Endometrial microvascular endothelial cells (primary cell): Measurements from ENCODE around the gene POLL. TPM values are rescaled to one million over a fixed set of nuclear protein-coding genes. Genes with fewer than 3 reads are reported as not detected.
"Not testable (repeated sequence)": the region's sequence is repeated elsewhere in the genome, so short reads cannot be mapped to it uniquely, and the experiment has no call there.

Experiments used
- in situ Hi-C: cut with HindIII; loops from 2 replicates; pipeline ENCODE4 v1.10.0; 2017; ENCODE audit warnings: low sequenced_read_pairs, low pct_unique_long_range_greater_than_20kb; ENCODE audit errors: inconsistent ontology term
- total RNA-seq: library from RNA; depleted of rRNA; stranded (reverse); fragments of >200 nt; gene quantifications from one replicate; pipeline ENCODE4 v1.2.3, GENCODE V29; 2015; ENCODE audit errors: inconsistent ontology term

Gene POLL
- 27.0 TPM for total RNA-seq

DNA sequence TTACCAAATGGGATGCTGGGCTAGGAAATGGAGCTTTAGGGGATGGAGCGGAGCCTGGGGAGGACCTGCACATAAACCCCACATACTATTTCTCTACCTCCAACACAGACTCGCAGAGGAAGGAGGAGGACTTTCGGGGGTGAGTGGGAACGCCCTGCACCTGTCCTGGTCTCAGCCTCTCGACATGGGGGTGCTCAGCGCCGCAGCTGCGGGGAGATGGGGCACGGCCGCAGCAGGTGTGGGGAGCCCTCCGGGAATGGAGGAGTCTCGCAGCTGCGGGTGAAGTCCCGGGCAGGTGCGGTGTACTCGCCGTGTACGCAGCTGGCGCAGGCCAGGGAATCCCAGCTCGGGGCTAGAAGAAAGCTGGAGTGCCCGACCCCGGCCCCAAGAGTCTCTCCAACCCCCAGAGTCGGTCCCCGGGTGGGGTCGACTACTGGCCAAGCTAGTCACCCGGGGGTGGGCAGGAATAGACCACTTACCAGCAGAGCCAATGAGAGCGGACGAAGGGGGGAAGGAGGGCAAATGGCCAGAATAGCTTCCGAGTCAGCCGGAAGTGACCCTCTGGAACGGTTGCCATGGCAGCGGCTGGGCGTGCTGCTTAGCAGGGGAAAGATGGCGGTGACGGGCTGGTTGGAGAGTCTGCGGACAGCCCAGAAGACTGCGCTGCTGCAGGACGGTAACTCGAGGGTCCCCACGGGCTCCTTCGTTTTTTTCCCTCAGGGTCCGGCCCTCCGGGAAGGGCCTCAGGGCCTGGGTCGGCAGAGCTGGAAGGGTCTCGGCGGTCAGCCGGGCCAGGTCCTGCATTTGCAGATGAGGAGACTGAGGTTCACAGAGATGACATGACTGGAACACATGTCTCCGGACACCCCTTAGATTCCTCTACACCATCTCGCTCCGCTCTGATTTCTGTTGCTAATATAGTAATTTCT is at the start of gene POLL, which contains the start of gene DPCD:
TSS of gene POLL (minus strand) at position 533 of the 929 bp plus-strand sequence. CDS start 897 bp downstream, outside the sequence.
TSS of gene DPCD (plus strand) at position 597 of the 929 bp plus-strand sequence. CDS start at position 613, 16 bp downstream.
- in situ Hi-C loops: loop anchor here (25.0 kb wide), 1 partner anchor 199 kb away; the partner anchor contains the start of genes FGF8 and NPM3

DNA sequence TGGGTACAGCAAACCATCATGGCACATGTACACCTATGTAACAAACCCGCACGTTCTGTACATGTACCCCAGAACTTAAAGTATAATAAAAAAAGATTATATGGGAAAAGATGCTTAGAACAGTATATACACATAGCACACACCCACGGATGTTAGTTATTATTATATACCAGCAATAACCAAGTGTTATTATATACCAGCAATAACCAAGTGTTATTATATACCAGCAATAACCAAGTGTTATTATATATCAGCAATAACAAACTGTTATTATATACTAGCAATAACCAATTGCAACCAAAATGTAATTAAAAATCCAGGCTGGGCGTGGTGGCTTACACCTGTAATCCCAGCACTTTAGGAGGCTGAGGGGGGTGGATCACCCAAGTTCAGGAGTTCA is 45.5 kb upstream of the POLL start:
- in situ Hi-C loops: not testable (repeated sequence)

- in situ Hi-C loops: no loop called here
Observed at GRCh38 chr10:101631821-101632475, 43.9 kb upstream of the POLL start.

DNA sequence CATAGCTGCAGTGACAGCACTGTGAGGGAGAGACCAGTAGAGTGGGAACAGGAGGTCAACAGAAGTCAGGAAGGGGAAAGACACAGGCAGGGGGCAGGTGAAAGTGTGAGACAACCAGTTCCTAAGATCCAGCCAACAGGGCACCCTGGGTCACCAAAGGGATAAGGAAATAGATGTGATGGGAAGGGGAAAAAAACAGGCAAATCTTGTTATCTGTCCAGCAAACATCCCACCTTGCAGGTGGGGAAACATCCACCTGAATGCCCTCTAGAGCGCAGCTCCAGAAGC is 42.5 kb upstream of the POLL start:
- in situ Hi-C loops: no loop called here

DNA sequence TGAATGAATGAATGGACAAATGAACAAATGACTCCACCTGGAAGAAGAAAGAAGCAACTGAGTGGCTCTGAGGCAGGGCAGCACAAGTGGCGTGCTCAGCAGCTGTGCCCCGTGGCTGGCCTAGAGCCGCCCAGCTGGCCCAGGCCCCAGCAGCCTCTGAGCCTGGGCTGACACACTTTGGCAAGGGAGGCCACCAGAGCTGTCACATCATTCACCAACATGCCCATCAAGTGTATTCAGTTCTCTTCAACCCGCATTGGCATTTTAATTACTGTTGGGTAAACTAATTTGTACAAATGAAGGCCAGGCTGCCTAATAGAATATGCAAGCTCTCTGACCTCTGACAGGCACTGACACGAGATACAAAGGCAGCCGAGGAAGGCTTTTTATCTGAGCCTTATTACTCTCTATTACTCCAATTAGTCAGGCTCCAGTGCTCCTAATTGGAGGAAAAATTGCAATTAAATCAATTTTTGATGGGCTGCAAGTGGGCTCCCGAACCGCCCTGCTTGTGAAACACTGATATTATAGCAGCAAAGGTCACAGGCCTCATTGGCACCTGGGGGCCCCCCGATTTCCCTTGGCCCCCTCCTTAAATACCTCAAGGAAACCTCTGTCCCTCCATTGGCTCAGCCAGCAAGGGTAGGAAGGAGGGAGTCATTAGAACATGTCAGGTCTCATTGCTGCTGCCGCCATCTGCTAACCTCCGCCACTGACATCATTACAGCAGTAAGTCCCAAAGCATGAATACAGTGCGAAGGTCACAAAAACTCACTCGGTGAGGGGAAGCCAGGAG is 42.0 kb upstream of the POLL start:
- in situ Hi-C loops: no loop called here

- in situ Hi-C loops: no loop called here
Observed at GRCh38 chr10:101625821-101626412, 37.9 kb upstream of the POLL start.

DNA sequence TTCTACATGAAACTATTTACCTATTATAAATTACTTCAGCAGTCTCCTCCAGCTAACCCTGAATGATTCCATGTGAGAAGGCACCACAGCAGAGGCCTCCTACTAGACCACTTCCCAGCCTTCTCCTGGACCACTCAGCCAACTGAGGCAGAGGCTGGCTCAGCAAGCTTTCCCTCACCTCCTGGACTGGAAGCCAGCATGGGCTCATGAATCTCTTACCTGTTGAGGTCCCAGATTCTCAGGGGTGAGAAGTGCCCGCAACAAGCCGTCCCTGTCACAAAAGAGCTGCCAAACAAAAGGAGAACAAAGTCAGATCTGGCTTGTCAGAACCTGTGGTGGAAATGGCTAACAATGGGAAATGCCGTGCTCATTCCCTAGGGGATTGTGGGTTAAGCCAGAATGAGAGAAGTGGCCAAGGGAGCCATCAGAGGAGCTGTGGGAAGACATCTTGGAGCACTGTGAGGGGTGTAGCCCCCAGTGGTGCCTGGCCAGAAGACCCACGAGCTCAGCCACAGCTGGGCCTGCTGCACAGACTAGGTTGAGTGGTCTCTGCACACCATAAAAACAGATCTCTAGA is 36.6 kb upstream of the POLL start:
- in situ Hi-C loops: no loop called here

DNA sequence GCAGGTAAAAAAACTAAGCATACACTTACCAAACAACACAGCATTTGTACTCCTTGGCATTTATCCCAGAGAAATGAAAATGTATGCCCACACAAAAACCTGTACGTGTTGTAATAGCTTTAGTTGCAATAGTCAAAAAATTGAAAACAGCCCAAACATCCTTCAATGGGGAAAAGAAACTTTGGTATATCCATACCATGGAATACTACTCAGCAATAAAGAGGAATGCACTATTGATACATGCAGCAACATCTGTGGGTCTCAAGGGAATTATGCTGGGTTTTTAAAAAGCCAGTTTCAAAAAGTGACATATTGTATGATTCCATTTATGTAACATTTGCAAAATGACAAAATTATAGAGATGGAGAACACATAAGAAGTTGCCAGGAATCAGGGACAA is 35.5 kb upstream of the POLL start:
- in situ Hi-C loops: no loop called here

GRCh38 chr10:101619983-101620382 is 31.9 kb upstream of the POLL start:
- in situ Hi-C loops: no loop called here

DNA sequence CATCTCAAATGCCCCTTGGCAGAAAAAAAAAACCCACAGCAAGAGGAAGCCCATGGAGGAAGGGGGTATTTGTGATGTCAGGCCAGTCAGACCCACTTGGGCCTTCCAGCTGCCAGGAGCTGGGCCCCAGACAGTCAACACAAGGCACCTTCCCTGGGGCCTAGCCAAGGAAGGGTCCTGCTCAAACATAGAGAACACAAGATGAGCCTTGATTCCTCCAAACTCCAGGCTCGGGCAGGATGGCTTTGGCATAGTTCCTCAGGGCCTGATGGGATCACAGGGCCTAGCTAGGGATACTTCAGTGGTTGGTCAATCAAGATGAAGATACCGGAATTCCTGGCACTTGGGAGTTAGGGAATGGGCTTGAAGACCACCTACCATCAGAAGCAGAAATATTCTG is 30.8 kb upstream of the POLL start:
- in situ Hi-C loops: no loop called here

- in situ Hi-C loops: no loop called here
Observed at GRCh38 chr10:101617824-101618568, 29.9 kb upstream of the POLL start.

- in situ Hi-C loops: no loop called here
Observed at GRCh38 chr10:101617102-101617823, 29.2 kb upstream of the POLL start.

DNA sequence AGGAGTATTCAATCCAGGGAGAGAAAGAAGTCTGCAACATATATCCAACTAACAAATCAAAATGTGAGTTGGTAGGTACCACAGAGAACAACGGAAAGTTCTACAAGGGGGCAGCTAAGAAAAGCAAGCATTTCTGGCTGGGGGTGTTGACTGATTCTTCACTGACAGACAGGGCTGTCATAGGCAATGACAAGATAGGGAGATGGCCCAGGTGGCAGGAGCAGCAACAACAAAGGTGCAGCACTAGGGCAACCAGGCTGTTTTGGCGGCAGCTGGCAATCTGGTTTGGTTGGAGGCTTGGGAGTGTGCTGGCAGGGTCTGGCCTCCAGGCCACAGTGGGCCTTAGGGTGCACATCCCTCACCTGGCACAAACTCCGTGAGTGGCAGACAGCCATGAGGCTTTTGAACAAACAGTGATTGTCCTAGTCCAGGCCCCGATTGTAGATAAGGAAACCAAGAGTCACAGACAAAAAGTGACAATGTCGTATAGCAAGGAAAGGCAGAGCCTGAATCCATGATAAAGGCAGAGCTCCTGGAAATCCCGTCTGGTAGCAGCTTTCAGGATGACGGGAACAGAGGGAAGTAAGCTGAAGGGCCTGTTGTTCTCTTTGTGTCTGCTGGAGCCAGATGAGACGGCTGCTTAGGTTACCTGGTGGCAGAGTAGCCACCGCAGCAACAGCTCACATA is 28.5 kb upstream of the POLL start:
- in situ Hi-C loops: no loop called here

- in situ Hi-C loops: no loop called here
Observed at GRCh38 chr10:101615525-101616116, 27.6 kb upstream of the POLL start.

- in situ Hi-C loops: no loop called here
Observed at GRCh38 chr10:101614663-101615524, 26.8 kb upstream of the POLL start.

DNA sequence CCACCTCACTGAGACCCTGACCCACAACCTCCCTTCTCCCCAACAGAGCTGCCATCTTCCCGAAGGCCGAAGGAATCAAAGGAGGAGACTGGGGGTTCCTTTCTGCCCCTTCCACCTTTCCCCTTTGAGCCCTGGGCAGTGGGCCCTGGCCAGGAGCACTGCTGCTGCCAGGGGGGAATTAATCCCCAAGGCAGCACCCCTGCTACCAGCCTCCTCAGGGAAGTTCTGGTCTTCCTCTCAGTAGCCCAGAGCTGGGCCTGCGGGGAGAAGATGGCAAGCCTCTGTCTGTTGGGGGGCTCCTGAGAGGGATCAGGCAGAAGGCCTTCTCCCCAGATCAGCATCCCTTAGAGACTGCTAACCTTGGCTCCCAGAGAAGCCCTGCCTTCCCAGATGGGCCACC is 25.6 kb upstream of the POLL start:
- in situ Hi-C loops: no loop called here
